ENCODE measurements around the gene ABCB6.

DNA sequence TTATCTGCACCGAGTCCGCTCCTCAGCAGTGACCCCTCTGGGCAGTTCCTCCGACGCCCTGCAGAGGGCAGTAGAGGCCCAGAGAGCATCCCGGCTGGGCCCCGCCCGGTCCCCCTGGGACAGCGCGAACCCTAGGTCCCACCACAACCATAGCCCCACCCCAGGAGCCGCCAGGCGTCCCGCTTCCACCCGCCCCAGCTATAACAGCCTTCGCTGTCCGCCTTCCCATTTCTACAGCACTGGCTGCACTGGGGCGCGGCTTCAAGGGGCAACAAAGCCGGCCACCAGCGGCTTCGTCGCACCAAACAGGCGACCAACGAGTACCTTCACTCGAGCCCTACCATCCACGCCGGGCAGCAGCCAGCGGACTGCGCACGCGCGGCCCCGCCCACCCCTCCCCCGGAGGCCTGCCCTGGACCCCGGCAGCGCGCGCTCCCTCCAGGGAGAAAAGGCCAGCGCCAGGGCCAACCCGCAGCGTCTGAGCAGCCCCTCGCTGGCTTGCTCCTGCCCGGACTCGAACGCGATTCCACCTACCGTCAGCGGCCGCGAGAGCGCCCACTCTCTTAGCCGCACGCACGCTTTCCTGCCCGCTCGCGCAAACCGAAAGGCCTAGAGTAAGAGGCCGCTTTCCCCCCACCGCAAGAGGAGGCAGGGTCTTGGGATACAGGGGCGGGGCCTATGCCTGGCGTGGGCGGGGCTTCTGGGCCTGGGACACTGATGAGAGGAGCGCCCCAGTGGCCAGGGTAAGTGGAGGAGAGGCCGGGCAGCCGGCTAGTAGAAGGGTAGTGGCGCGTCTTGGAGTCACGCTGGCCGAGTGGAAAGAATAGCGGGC lies 58.4 kb downstream of the ABCB6 start, which contains the start of gene NHEJ1:
- TF ChIP-seq TAF1 (IDR thresholded peaks at IDR 0.05; ENCODE audit: borderline replicate concordance, insufficient read depth, low read length) (no peak), POLR2AphosphoS5 (IDR thresholded peaks at IDR 0.05; ENCODE audit: low read depth, low read length) (peak; percentile 81), SIN3A (IDR thresholded peaks at IDR 0.05; ENCODE audit: borderline replicate concordance, insufficient read depth, low read length) (peak; percentile 67; the same call in 1 of the 2 replicates), FOXP2 (optimal IDR thresholded peaks at IDR 0.05; ENCODE audit: borderline replicate concordance, extremely low read depth, extremely low read length, insufficient read depth) (no peak)
- TF ChIP-seq, protein P1, sequence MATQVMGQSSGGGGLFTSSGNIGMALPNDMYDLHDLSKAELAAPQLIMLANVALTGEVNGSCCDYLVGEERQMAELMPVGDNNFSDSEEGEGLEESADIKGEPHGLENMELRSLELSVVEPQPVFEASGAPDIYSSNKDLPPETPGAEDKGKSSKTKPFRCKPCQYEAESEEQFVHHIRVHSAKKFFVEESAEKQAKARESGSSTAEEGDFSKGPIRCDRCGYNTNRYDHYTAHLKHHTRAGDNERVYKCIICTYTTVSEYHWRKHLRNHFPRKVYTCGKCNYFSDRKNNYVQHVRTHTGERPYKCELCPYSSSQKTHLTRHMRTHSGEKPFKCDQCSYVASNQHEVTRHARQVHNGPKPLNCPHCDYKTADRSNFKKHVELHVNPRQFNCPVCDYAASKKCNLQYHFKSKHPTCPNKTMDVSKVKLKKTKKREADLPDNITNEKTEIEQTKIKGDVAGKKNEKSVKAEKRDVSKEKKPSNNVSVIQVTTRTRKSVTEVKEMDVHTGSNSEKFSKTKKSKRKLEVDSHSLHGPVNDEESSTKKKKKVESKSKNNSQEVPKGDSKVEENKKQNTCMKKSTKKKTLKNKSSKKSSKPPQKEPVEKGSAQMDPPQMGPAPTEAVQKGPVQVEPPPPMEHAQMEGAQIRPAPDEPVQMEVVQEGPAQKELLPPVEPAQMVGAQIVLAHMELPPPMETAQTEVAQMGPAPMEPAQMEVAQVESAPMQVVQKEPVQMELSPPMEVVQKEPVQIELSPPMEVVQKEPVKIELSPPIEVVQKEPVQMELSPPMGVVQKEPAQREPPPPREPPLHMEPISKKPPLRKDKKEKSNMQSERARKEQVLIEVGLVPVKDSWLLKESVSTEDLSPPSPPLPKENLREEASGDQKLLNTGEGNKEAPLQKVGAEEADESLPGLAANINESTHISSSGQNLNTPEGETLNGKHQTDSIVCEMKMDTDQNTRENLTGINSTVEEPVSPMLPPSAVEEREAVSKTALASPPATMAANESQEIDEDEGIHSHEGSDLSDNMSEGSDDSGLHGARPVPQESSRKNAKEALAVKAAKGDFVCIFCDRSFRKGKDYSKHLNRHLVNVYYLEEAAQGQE (IDR thresholded peaks at IDR 0.05; ENCODE audit: insufficient read depth in 1 of 2, low read depth in 2 of 2, low read length in 2 of 2), result 0 out of 4 replicates have a peak, but pooled peaks of 1 of the 2 experiments have one; percentile 12

Measured in PFSK-1 (cell line).